ENCODE data around the gene NDUFV3. TPM values are rescaled to one million over a fixed set of nuclear protein-coding genes. Genes with fewer than 3 reads are reported as not detected.

Gene NDUFV3
- total RNA-seq, 2 experiments from 2014 or later: 23.1 to 29.4 TPM

DNA sequence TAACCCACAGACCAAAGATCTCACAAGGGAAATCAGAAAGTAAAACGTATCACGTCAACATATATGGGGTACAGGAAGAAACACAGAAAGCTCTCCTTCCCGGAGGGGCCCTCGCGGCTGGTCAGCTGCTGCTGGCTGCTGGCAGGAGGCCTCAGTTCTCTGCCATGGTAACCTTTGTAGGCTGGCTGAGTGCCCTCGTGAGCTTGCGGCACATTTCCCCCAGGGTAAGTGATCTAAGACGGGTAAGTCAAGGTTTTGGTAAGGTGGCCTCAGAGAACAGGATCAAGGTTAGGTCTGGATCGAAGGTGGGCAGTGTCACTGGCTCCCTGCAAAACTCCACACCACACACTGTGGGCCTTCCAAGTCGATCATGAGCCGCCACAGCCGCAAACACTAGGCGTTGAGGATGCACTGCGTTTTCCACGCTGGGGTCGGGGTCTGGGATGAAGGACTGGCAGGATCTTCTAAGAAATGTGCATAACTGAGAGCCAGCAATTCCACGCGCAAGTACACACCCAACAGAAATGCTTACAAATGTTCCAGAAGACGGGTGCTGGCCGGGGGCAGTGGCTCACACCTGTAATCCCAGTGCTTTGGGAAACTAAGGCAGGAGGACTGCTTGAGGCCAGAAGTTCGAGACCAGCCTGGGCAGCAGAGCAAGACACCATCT lies 47.7 kb upstream of the NDUFV3 start:
- Histone ChIP-seq H4K20me1 (ENCODE audit: insufficient read depth, low read length) (peaks cover 8% of the 10 kb centered on the region), H3K4me1 (ENCODE audit: insufficient read depth, low read length, poor library complexity, severe bottlenecking) (no peaks in the 10 kb centered on the region), H3K9me3 (ENCODE audit: low read length) (no peaks in the 10 kb centered on the region), H3K4me3 (ENCODE audit: low read depth, low read length, poor library complexity, severe bottlenecking) (no peak overlapping the region), H2AFZ (ENCODE audit: low read length) (no peak overlapping the region), H3K4me2 (ENCODE audit: low read length) (no peak overlapping the region), H3K36me3 (ENCODE audit: insufficient read depth, low read length) (peaks cover 93% of the 10 kb centered on the region), H3K79me2 (ENCODE audit: insufficient read depth, low read depth, low read length) (peaks cover 16% of the 10 kb centered on the region; the same call in 1 of the 2 replicates), H3K27ac (ENCODE audit: low read depth, low read length, poor library complexity, severe bottlenecking) (no peak overlapping the region), H3K9me2 (ENCODE audit: insufficient read depth, low read length) (no peaks in the 10 kb centered on the region)
- BruUV-seq (replicated peaks): no TSS peak
- TF ChIP-seq, protein P1, sequence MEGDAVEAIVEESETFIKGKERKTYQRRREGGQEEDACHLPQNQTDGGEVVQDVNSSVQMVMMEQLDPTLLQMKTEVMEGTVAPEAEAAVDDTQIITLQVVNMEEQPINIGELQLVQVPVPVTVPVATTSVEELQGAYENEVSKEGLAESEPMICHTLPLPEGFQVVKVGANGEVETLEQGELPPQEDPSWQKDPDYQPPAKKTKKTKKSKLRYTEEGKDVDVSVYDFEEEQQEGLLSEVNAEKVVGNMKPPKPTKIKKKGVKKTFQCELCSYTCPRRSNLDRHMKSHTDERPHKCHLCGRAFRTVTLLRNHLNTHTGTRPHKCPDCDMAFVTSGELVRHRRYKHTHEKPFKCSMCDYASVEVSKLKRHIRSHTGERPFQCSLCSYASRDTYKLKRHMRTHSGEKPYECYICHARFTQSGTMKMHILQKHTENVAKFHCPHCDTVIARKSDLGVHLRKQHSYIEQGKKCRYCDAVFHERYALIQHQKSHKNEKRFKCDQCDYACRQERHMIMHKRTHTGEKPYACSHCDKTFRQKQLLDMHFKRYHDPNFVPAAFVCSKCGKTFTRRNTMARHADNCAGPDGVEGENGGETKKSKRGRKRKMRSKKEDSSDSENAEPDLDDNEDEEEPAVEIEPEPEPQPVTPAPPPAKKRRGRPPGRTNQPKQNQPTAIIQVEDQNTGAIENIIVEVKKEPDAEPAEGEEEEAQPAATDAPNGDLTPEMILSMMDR (conservative IDR thresholded peaks at IDR 0.05; ENCODE audit: low read length): no peak
- TF ChIP-seq EZH2phosphoT487 (IDR thresholded peaks at IDR 0.05; ENCODE audit: borderline replicate concordance, low read depth, low read length): no peak
- ChIA-PET CTCF (ENCODE audit: unreplicated experiment) (no interaction called here), POLR2A (no interaction called here)
- intact Hi-C loops (cut with micrococcal nuclease; ENCODE audit: unreplicated experiment): no loop called here
- DNase-seq (ENCODE audit: low spot score): no peak

DNA sequence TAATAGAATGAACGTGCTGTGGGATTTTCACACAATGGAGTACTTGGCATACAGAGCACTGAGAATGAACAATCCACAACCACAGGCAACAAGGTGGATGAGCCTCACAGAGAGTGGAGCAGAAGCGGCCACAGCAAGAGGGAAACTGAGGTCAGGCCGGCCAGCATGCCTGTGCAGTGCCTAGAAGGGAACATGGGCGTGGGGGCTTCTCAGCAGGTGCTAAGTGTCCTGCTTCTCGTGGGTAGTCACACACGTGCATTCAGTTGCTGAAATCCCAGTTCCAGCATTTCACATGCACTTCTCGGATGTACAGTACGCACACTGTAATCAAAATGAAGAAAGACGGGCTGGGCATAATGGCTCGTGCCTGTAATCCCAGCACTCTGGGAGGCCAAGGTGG lies 46.9 kb upstream of the NDUFV3 start:
- POLR2A ChIA-PET: no interaction called here
- Histone ChIP-seq H4K20me1 (ENCODE audit: insufficient read depth, low read length) (peaks cover 8% of the 10 kb centered on the region), H3K9me2 (ENCODE audit: insufficient read depth, low read length) (no peaks in the 10 kb centered on the region), H3K4me2 (ENCODE audit: low read length) (no peak overlapping the region), H3K4me3 (ENCODE audit: low read depth, low read length, poor library complexity, severe bottlenecking) (no peak overlapping the region), H3K9me3 (ENCODE audit: low read length) (no peaks in the 10 kb centered on the region), H3K79me2 (ENCODE audit: insufficient read depth, low read depth, low read length) (peaks cover 16% of the 10 kb centered on the region; the same call in 1 of the 2 replicates), H2AFZ (ENCODE audit: low read length) (no peak overlapping the region), H3K4me1 (ENCODE audit: insufficient read depth, low read length, poor library complexity, severe bottlenecking) (no peaks in the 10 kb centered on the region), H3K27ac (ENCODE audit: low read depth, low read length, poor library complexity, severe bottlenecking) (no peak overlapping the region), H3K36me3 (ENCODE audit: insufficient read depth, low read length) (peaks cover 93% of the 10 kb centered on the region)
- no peak for DNase-seq (ENCODE audit: low spot score)
- no TSS peak for BruUV-seq (replicated peaks)
- intact Hi-C loops (cut with micrococcal nuclease; ENCODE audit: unreplicated experiment): no loop called here
- no peak for TF ChIP-seq EZH2phosphoT487 (IDR thresholded peaks at IDR 0.05; ENCODE audit: borderline replicate concordance, low read depth, low read length)
- CTCF ChIA-PET (ENCODE audit: unreplicated experiment): no interaction called here

DNA sequence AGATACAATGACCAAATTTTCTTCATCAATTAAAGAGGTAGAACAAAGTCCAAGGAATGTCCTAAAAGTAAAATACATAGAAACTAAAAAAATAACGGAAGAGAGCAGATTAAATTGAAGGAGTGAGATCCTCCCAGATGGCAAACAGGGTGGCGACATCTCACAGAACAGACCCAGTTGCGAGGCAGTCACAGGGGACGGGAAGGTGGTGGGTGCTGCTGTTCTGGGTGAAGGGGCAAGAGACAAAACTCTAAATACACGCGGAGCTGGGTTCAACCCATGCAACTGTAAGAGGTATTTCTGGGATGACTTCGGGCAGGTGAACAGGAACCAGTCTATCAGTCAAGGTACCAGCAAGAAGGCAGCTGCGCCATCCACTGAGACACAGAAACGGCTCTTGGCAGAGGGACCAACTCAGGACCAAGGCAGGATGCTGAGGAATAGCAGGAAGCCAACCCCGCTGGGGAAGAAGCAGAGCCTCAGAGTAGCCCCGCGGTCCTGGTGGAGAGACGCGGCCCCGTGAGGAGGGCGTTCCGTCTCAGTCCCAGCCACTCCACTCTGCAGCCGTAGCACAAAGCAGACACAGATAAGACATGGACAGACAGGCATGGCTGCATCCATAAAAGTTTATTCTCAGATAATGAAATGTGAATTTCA lies 45.9 kb upstream of the NDUFV3 start:
- Histone ChIP-seq H3K4me1 (ENCODE audit: insufficient read depth, low read length, poor library complexity, severe bottlenecking) (no peaks in the 10 kb centered on the region), H3K79me2 (ENCODE audit: insufficient read depth, low read depth, low read length) (peaks cover 16% of the 10 kb centered on the region; the same call in 1 of the 2 replicates), H2AFZ (ENCODE audit: low read length) (no peak overlapping the region), H3K9me2 (ENCODE audit: insufficient read depth, low read length) (no peaks in the 10 kb centered on the region), H3K36me3 (ENCODE audit: insufficient read depth, low read length) (peaks cover 93% of the 10 kb centered on the region), H3K4me2 (ENCODE audit: low read length) (no peak overlapping the region), H4K20me1 (ENCODE audit: insufficient read depth, low read length) (peaks cover 8% of the 10 kb centered on the region), H3K9me3 (ENCODE audit: low read length) (no peaks in the 10 kb centered on the region), H3K4me3 (ENCODE audit: low read depth, low read length, poor library complexity, severe bottlenecking) (no peak overlapping the region), H3K27ac (ENCODE audit: low read depth, low read length, poor library complexity, severe bottlenecking) (no peak overlapping the region)
- intact Hi-C loops (cut with micrococcal nuclease; ENCODE audit: unreplicated experiment): no loop called here
- no TSS peak for BruUV-seq (replicated peaks)
- POLR2A ChIA-PET: no interaction called here
- DNase-seq (ENCODE audit: low spot score): no peak
- CTCF ChIA-PET (ENCODE audit: unreplicated experiment): no interaction called here
- no peak for TF ChIP-seq EZH2phosphoT487 (IDR thresholded peaks at IDR 0.05; ENCODE audit: borderline replicate concordance, low read depth, low read length)
- TF ChIP-seq, protein P1 (conservative IDR thresholded peaks at IDR 0.05; ENCODE audit: low read length): no peak
